GM13976 (cell line): Measurements from ENCODE around the gene CNTNAP5.

Source experiments
- DNase-seq: peaks from one replicate; pipeline ENCODE4 v3.0.0; 2012; ENCODE audit warnings: low spot score
- in situ Hi-C: fragments of 300-500 bp; cut with MboI; formaldehyde crosslinking; loops from one replicate; pipeline ENCODE4 v1.12.0; 2022; ENCODE audit warnings: low sequenced_read_pairs, mixed read lengths, inconsistent platforms; ENCODE audit not compliant: unreplicated experiment
- TF ChIP-seq, protein P1 (sequence below): IDR thresholded peaks from 2 replicates; pipeline ENCODE4 v1.5.1; 2012; ENCODE audit warnings: borderline replicate concordance, mild to moderate bottlenecking; ENCODE audit not compliant: insufficient read depth; ENCODE audit errors: extremely low read depth, missing control alignments, control extremely low read depth

The CNTNAP5 gene

DNA sequence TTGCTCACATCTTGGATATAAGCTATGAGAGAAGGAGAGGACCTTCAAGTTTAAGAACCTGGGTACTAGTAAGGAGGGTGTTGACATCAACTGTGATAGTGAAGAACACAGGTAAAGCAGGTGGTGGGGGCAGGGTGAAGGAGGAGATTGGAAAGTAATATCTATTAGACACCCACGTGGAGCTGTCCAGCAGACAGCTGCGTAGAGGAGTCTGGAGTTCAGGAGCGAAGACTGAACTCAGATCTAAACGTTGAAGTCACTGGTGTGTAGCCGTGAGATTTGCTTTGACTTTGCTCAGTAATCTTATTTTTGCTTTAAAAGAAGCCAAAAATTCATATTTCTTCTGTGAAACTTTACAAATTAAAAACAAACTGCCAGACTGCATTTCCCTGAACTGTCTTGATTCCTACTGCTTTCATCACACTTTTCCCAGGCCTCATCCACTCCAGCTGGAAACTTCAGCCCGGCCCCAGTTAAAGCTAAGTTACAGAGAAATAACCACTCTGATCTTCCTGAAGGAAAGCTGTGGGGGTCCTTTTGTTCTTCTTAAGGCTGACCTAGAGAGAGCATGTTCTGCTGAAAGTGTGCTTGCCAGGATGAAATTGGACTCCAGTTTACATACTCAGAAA, 533.3 kb downstream of the CNTNAP5 start:
- TF ChIP-seq, protein P1, sequence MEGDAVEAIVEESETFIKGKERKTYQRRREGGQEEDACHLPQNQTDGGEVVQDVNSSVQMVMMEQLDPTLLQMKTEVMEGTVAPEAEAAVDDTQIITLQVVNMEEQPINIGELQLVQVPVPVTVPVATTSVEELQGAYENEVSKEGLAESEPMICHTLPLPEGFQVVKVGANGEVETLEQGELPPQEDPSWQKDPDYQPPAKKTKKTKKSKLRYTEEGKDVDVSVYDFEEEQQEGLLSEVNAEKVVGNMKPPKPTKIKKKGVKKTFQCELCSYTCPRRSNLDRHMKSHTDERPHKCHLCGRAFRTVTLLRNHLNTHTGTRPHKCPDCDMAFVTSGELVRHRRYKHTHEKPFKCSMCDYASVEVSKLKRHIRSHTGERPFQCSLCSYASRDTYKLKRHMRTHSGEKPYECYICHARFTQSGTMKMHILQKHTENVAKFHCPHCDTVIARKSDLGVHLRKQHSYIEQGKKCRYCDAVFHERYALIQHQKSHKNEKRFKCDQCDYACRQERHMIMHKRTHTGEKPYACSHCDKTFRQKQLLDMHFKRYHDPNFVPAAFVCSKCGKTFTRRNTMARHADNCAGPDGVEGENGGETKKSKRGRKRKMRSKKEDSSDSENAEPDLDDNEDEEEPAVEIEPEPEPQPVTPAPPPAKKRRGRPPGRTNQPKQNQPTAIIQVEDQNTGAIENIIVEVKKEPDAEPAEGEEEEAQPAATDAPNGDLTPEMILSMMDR: no peak
- no peak for DNase-seq
- in situ Hi-C loops: no loop called here

DNA sequence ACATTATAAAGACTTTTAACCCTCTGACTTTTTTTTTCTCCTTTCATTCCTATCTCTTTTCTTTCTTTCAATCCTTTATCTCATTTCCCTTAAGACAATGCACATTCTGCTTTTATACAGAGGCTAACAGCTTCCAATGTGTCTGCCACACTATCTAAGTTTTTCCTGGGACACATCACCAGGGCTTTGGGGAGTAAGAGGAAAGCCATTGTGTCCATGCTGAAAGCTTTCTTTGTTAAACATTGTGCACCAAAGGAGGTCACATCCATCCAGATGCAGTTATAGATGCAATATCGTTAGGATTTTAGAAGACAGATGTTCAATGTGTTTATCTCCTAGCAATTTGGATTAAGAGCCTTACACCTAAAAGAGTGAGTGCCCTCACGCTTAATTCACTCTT, 534.1 kb downstream of the CNTNAP5 start:
- TF ChIP-seq, protein P1: no peak
- in situ Hi-C loops: no loop called here
- DNase-seq: no peak

DNA sequence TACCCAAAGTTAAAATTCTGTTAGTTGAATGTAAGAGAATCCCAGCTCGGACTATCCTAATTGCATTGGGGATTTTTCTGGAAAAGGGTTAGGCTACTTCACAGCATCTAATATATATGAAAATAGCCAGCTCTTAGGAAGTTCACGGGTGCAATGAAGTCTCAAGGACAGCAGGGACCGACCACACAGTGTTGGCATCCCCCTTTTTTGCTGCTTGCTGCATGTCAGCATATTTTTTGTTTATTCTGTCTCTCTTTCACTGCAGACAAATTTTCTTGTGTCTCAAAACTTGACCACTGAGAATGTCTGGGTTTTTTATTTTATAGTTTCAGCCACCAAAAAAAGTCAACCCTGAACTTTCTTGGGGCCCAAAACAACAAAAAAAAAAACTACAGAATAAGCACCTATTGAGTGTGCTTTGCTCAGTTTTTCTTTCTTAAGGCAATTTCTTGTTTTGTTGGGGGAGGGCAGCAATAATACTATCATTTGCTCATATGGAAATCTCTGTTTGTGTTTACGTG, 535.6 kb downstream of the CNTNAP5 start:
- TF ChIP-seq, protein P1: no peak
- in situ Hi-C loops: no loop called here
- no peak for DNase-seq

DNA sequence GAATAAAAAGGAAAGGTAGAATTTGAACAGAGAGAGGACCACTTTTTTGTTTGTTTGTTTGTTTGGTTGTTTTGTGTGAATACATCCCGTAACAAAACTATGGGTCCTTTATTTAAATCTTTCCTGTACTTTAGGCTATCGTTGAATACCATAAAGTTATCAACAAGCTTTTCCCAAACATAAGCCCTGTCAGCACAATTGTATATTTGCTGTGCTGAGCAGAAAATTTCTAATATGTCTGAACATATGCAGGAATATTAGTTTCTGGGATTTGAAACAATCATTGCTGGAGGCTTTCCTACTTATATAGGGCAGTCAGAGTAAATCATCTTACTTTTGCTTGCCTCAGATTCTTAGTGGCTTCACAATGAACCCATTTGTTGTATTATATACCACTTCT, 536.4 kb downstream of the CNTNAP5 start:
- in situ Hi-C loops: no loop called here
- TF ChIP-seq, protein P1: no peak
- no peak for DNase-seq

DNA sequence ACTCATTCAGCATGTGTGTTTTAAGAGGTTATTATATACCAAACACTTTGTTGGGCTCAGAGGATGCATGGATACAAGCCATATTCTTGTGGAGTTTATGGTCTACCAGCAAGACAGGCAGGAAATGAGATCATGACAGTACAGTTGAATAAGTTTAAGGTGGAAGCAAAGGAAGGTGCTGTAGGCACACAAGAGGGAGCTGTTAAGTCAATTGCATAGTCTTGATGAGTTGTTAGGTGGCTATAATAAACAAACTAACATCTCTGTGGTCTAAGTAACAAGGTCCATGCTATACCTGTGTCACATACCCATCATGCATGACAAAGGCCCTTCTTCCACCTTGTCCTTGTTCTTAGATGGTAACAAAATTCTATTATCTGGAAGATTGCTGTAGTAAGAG, 538.3 kb downstream of the CNTNAP5 start:
- DNase-seq: no peak
- in situ Hi-C loops: no loop called here
- TF ChIP-seq, protein P1: no peak

DNA sequence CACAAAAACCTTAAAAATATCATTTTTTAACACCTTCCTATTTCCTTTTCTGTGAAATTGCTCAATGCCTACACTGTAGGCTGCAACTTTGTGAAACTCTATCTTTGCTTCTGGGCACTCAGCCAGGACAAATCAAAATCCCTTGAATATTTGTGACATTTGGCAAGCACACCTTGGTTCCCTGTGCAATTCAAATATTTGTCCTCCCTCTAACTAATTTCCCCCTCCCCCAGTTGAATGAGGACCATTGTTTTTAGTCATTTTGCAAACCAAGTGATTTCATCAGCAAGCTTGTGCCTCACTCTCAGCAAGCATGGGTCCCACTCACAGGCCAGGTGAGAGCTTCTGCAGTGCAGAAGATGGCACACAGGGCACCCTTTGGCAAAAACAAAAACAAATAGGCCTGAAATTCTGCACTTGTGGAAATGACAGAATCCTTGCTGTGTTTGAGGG, 541.5 kb downstream of the CNTNAP5 start:
- TF ChIP-seq, protein P1: no peak
- in situ Hi-C loops: no loop called here
- DNase-seq: no peak
